HepG2 (cell line): ENCODE measurements around the gene C18orf54. TPM values are rescaled to one million over a fixed set of nuclear protein-coding genes. Genes with fewer than 3 reads are reported as not detected.

Experiments used
- ATAC-seq: fragments of 200-7000 bp; cut with Tn5 transposase; 3 replicates; pipeline ENCODE4 v1.9.1; 2020; ENCODE audit warnings: mild to moderate bottlenecking, moderate library complexity
- BruUV-seq: library from RNA; stranded (reverse); fragments of 400-500 nt; replicated peaks from 2 replicates; lab custom pipeline; 2021; lab: Mats Ljungman, UMichigan
- CTCF ChIA-PET: fragments of 300-600 bp; formaldehyde crosslinking; extraction: SDS; loops from one replicate; lab custom pipeline; 2021; ENCODE audit warnings: low total read pairs, inconsistent platforms, low intra/inter-chr PET ratio; lab: Yijun Ruan, JAX
- POLR2A ChIA-PET: fragments of 350-600 bp; sonication (Branson Sonifier 250); formaldehyde crosslinking; loops from one replicate; lab custom pipeline; 2020; ENCODE audit warnings: antibody characterized with exemption, inconsistent platforms; lab: Yijun Ruan, JAX
- DNase-seq: peaks from one replicate; pipeline ENCODE4 v3.0.0-alpha.2; 2015; ENCODE audit warnings: low spot score
- FAIRE-seq: peaks from 3 replicates; lab custom pipeline; 2011; peaks lifted over from hg19 to GRCh38; lab: Jason Lieb, UNC
- H2AFZ ChIP-seq: one replicate; pipeline ENCODE4 v1.6.1; 2011; ENCODE audit warnings: low read length, inconsistent platforms
- H3K27ac ChIP-seq: fragments of 300-600 bp; 3 replicates; pipeline ENCODE4 v1.8.0; 2011; ENCODE audit warnings: mixed run types, mild to moderate bottlenecking, mixed read lengths, low read length, inconsistent platforms; ENCODE audit not compliant: insufficient read depth; ENCODE audit errors: extremely low read length
- H3K27me3 ChIP-seq, 2 experiments: fragments of 200-600 bp in 1 of 2; 2 replicates in 1 of 2; 3 replicates in 1 of 2; pipeline versions ENCODE4 v1.6.0 to v1.8.0; 2011; ENCODE audit warnings: low read length in 2 of 2, mild to moderate bottlenecking in 2 of 2, moderate library complexity in 2 of 2, inconsistent platforms in 1 of 2; ENCODE audit not compliant: insufficient read depth in 2 of 2, control insufficient read depth in 1 of 2
- H3K36me3 ChIP-seq, 2 experiments: fragments of 200-600 bp in 1 of 2; replicated peaks in 1 of 2; 2 replicates in 1 of 2; 3 replicates in 1 of 2; pipeline versions ENCODE4 v1.5.1 to v1.8.0; 2011; ENCODE audit warnings: low read length in 2 of 2, inconsistent platforms in 1 of 2; ENCODE audit not compliant: insufficient read depth in 2 of 2, control insufficient read depth in 1 of 2
- H3K4me1 ChIP-seq: 2 replicates; pipeline ENCODE4 v1.5.1; 2012; ENCODE audit warnings: low read length, inconsistent platforms; ENCODE audit not compliant: insufficient read depth
- H3K4me2 ChIP-seq: 2 replicates; pipeline ENCODE4 v1.6.0; 2011; ENCODE audit warnings: low read depth, low read length, inconsistent platforms
- H3K4me3 ChIP-seq, 3 experiments: fragments of 200-600 bp in 1 of 3; sonication (generic), shearing (Covaris generic) in 1 of 3; replicated peaks in 1 of 3; 2 replicates each; pipeline ENCODE4 v1.5.1; 2011 to 2016; ENCODE audit warnings: low read length in 3 of 3, inconsistent platforms in 2 of 3, low read depth in 2 of 3, mild to moderate bottlenecking in 2 of 3, control low read depth in 1 of 3, mixed read lengths in 1 of 3; ENCODE audit not compliant: insufficient read depth in 1 of 3
- H3K79me2 ChIP-seq: one replicate; pipeline ENCODE4 v1.6.1; 2011; ENCODE audit warnings: low read length, inconsistent platforms; ENCODE audit not compliant: insufficient read depth
- H3K9ac ChIP-seq: 2 replicates; pipeline ENCODE4 v1.6.0; 2011; ENCODE audit warnings: mild to moderate bottlenecking, low read depth, low read length, inconsistent platforms; ENCODE audit not compliant: insufficient read depth
- H3K9me3 ChIP-seq: 2 replicates; pipeline ENCODE4 v1.5.1; 2012; ENCODE audit warnings: mild to moderate bottlenecking, low read length
- H4K20me1 ChIP-seq: 2 replicates; pipeline ENCODE4 v1.6.0; 2011; ENCODE audit warnings: inconsistent platforms, mild to moderate bottlenecking, low read length, moderate library complexity; ENCODE audit not compliant: insufficient read depth
- BCLAF1 ChIP-seq: fragments of 450-650 bp; IDR thresholded peaks from 2 replicates; pipeline ENCODE4 v1.6.1; 2017; ENCODE audit warnings: mild to moderate bottlenecking
- FOSL2 ChIP-seq: sonication (generic); formaldehyde crosslinking; IDR thresholded peaks from 2 replicates; pipeline ENCODE4 v1.4.0; 2020; ENCODE audit warnings: missing genetic modification reagents
- FOXK1 ChIP-seq: sonication (generic); formaldehyde crosslinking; IDR thresholded peaks from 2 replicates; pipeline ENCODE4 v1.4.0; 2020; ENCODE audit warnings: low read depth, missing genetic modification reagents, borderline replicate concordance
- HES4 ChIP-seq: sonication (generic); formaldehyde crosslinking; IDR thresholded peaks from 2 replicates; pipeline ENCODE4 v1.9.0; 2021; ENCODE audit warnings: mild to moderate bottlenecking, missing genetic modification reagents, borderline replicate concordance
- IKZF1 ChIP-seq: fragments of 450-650 bp; IDR thresholded peaks from 2 replicates; pipeline ENCODE4 v1.7.1; 2016
- ONECUT2 ChIP-seq: sonication (generic); formaldehyde crosslinking; IDR thresholded peaks from 2 replicates; pipeline ENCODE4 v1.4.0; 2020; ENCODE audit warnings: missing genetic modification reagents
- TAF1 ChIP-seq: sonication (generic); formaldehyde crosslinking; IDR thresholded peaks from 2 replicates; pipeline ENCODE4 v1.4.0; 2020; ENCODE audit warnings: missing genetic modification reagents
- TOPORS ChIP-seq: sonication (generic); formaldehyde crosslinking; IDR thresholded peaks from 2 replicates; pipeline ENCODE4 v1.8.0; 2023; ENCODE audit warnings: mild to moderate bottlenecking, missing genetic modification reagents
- ZBTB8A ChIP-seq: sonication (generic); formaldehyde crosslinking; IDR thresholded peaks from 2 replicates; pipeline ENCODE4 v1.4.0; 2020; ENCODE audit warnings: mild to moderate bottlenecking, low read depth, missing genetic modification reagents, borderline replicate concordance
- ZMAT3 ChIP-seq: sonication (generic); formaldehyde crosslinking; conservative IDR thresholded peaks from 2 replicates; pipeline ENCODE4 v1.7.0; 2021; ENCODE audit warnings: missing genetic modification reagents
- ZNF234 ChIP-seq: sonication (generic); formaldehyde crosslinking; conservative IDR thresholded peaks from 2 replicates; pipeline ENCODE4 v1.5.1; 2020; ENCODE audit warnings: mild to moderate bottlenecking, missing genetic modification reagents
- ZNF350 ChIP-seq: sonication (generic); formaldehyde crosslinking; IDR thresholded peaks from 2 replicates; pipeline ENCODE4 v1.4.0; 2020; ENCODE audit warnings: mild to moderate bottlenecking, low read depth, missing genetic modification reagents, borderline replicate concordance
- ZNF432 ChIP-seq: sonication (generic); formaldehyde crosslinking; IDR thresholded peaks from 2 replicates; pipeline ENCODE4 v1.5.0; 2020; ENCODE audit warnings: missing genetic modification reagents, mild to moderate bottlenecking, borderline replicate concordance
- ZNF501 ChIP-seq: sonication (generic); formaldehyde crosslinking; IDR thresholded peaks from 2 replicates; pipeline ENCODE4 v1.5.1; 2020; ENCODE audit warnings: mild to moderate bottlenecking, moderate library complexity, missing genetic modification reagents
- in situ Hi-C: cut with HindIII; loops from 2 replicates; pipeline ENCODE4 v1.10.0; 2017; ENCODE audit warnings: low pct_unique_long_range_greater_than_20kb; ENCODE audit not compliant: extremely low pct_ligation_motif_present
- intact Hi-C: fragments of 100-400 bp; cut with micrococcal nuclease; formaldehyde crosslinking; loops from one replicate; pipeline ENCODE4 v1.10.0; 2022; ENCODE audit not compliant: unreplicated experiment
- polyA plus RNA-seq, 8 experiments: library from polyadenylated mRNA; depleted of rRNA in 3 of 8; stranded (reverse) in 7 of 8; unstranded in 1 of 8; fragments of >200 nt; fragmentation: Illumina TruSeq in 4 of 8; extraction: Trizol in 4 of 8; gene quantifications; 2 replicates each; pipeline versions ENCODE4 v1.2.1 to v1.2.3, GENCODE V29; 2011 to 2016; ENCODE audit warnings: low read depth in 4 of 8, missing spikeins in 1 of 8, mixed read lengths in 1 of 8; ENCODE audit not compliant: insufficient read depth in 1 of 8
- total RNA-seq, 5 experiments: library from RNA; depleted of rRNA; stranded (reverse); fragments of >200 nt; fragmentation: Illumina TruSeq; extraction: Trizol; gene quantifications; 2 replicates each; pipeline ENCODE4 v1.2.3, GENCODE V29; 2016; ENCODE audit warnings: low read depth in 1 of 5

Gene C18orf54
- total and polyA plus RNA-seq, 2 of the 13 experiments (the other 11 are each of a cell fraction or from before 2014, with no cell fraction given): 1.8 to 2.5 TPM

GRCh38 chr18:54405290-54405689 lies 47.6 kb downstream of the C18orf54 start:
- Histone ChIP-seq H2AFZ (no peak overlapping the region), H3K4me2 (no peak overlapping the region), H3K4me3 (no peak overlapping the region), H3K79me2 (no peaks in the 10 kb centered on the region), H3K9ac (no peak overlapping the region), H4K20me1 (no peaks in the 10 kb centered on the region), H3K27ac (no peak overlapping the region), H3K27me3 (no peaks in the 10 kb centered on the region), H3K36me3 (no peaks in the 10 kb centered on the region), H3K9me3 (no peaks in the 10 kb centered on the region), H3K4me1 (no peaks in the 10 kb centered on the region)
- no TSS peak for BruUV-seq
- intact Hi-C loops: no loop called here
- ATAC-seq (no peak), DNase-seq (no peak), FAIRE-seq (no peak)
- ChIA-PET CTCF (no interaction called here), POLR2A (no interaction called here)
- TF ChIP-seq TAF1 (no peak), ONECUT2 (CRISPR knock-in tag) (no peak), FOXK1 (no peak), HES4 (CRISPR knock-in tag) (no peak), ZNF350 (CRISPR knock-in tag) (no peak), IKZF1 (no peak), FOSL2 (CRISPR knock-in tag) (no peak), ZBTB8A (CRISPR knock-in tag) (no peak), ZNF432 (no peak), ZNF234 (CRISPR knock-in tag) (no peak), TOPORS (no peak), ZNF501 (CRISPR knock-in tag) (no peak), BCLAF1 (no peak), ZMAT3 (no peak)
- in situ Hi-C loops: no loop called here
